Activated T-cell treated with anti-CD3 and anti-CD28 coated beads, Interleukin-2, amount 50 U/mL, for 72 hours (primary cell): Measurements from ENCODE around the gene RPE65. TPM values are rescaled to one million over a fixed set of nuclear protein-coding genes. Genes with fewer than 3 reads are reported as not detected.
A peak's percentile ranks its signal among the peaks of the same experiment; 100 is the strongest.
"Not testable (repeated sequence)": the region's sequence is repeated elsewhere in the genome, so short reads cannot be mapped to it uniquely, and the experiment has no call there.

Experiments used
- ATAC-seq, 2 donors: fragments of 150-1000 bp; cut with Tn5 transposase; replicated peaks in 1 of 2; 2 replicates each; pipeline ENCODE4 v1.10.0; 2021; ENCODE audit warnings: moderate library complexity in 2 of 2, mild to moderate bottlenecking in 1 of 2
- DNase-seq, 2 donors: peaks; one replicate each; pipeline ENCODE4 v3.0.0; 2021 to 2022; ENCODE audit warnings: mixed read lengths in 1 of 2
- H3K27ac Mint-ChIP-seq: one replicate; pipeline ENCODE4 v1.8.0; 2022; ENCODE audit warnings: mild to moderate bottlenecking, moderate library complexity, mixed read lengths
- H3K27me3 Mint-ChIP-seq: one replicate; pipeline ENCODE4 v1.8.0; 2022; ENCODE audit warnings: low read depth, mixed read lengths
- H3K36me3 Mint-ChIP-seq, 2 donors: one replicate each; pipeline ENCODE4 v1.8.0; 2022; ENCODE audit warnings: mixed read lengths in 2 of 2, mild to moderate bottlenecking in 1 of 2; ENCODE audit not compliant: insufficient read depth in 2 of 2
- H3K4me1 Mint-ChIP-seq: one replicate; pipeline ENCODE4 v1.8.0; 2022; ENCODE audit warnings: low read depth, mixed read lengths
- H3K4me3 Mint-ChIP-seq, 2 donors: one replicate each; pipeline ENCODE4 v1.8.0; 2022; ENCODE audit warnings: mild to moderate bottlenecking in 2 of 2, mixed read lengths in 2 of 2, moderate library complexity in 2 of 2
- H3K9me3 Mint-ChIP-seq, 2 donors: one replicate each; pipeline ENCODE4 v1.8.0; 2022; ENCODE audit warnings: mixed read lengths in 2 of 2
- total RNA-seq, 2 donors: library from RNA; stranded (reverse); gene quantifications; one replicate each; pipeline ENCODE4 v1.2.3, GENCODE V29; 2022

RPE65 gene
- total RNA-seq: not detected

DNA sequence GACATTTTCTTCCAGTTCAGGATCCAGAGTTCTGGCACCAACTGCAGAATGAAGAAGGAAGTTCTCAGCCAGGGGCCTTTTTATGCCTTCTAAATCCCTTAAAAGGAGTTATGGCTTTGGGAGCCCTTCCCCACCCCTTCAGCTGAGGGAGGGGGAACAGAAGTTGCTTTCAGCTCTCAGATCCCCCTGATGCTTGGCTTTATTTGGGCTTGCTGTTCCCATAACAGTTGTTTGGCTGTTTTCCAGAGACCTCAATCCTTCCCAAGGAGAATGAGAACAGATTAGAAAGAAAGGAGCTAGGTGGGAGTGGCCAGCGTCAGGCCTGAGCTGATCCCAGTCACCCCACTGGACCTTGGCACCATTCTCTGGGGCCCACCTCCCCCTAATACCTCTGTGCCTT, at the start of gene RPE65:
Gene RPE65 (minus strand): TSS at position 54 of the 400 bp plus-strand sequence. CDS start 49 bp downstream, at position 5.
- Mint-ChIP-seq H3K27me3 (no peaks in the 10 kb centered on the region), H3K4me3 (no peak within 1 kb of the TSS), H3K9me3 (no peaks in the 10 kb centered on the region), H3K27ac (no peak within 1 kb of the TSS), H3K4me1 (no peaks in the 10 kb centered on the region), H3K36me3 (no peaks in the 10 kb centered on the region)
- DNase-seq: no peak
- ATAC-seq: no peak

DNA sequence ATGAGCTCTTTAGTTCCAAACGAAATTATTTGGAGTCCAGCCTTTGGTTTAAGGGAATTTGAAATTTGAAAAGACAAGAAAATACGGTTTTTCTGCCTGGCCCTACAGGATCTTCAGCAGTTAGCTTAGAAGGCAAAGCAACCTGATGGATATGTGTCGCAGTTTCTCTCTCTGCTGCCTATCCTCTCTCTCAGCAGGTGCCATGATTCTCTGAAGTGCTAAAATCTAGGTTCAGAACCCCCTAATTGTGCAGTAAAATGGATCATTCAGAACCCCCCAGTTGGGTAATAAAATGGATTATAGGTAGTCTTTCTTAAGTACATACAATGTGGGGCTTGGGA, 47.6 kb upstream of the RPE65 start:
- peaks cover 1 to 3% of the 10 kb centered on the region in 2 donors for H3K36me3 Mint-ChIP-seq
- H3K27me3 Mint-ChIP-seq: peaks cover 19% of the 10 kb centered on the region
- peaks cover 9% of the 10 kb centered on the region for H3K4me1 Mint-ChIP-seq
- H3K4me3 Mint-ChIP-seq: peak overlapping the region; percentile 87 to 93
- no peak for DNase-seq
- ATAC-seq: no peak
- peaks cover 0 to 2% of the 10 kb centered on the region in 2 donors for H3K9me3 Mint-ChIP-seq
- H3K27ac Mint-ChIP-seq: no peak overlapping the region

DNA sequence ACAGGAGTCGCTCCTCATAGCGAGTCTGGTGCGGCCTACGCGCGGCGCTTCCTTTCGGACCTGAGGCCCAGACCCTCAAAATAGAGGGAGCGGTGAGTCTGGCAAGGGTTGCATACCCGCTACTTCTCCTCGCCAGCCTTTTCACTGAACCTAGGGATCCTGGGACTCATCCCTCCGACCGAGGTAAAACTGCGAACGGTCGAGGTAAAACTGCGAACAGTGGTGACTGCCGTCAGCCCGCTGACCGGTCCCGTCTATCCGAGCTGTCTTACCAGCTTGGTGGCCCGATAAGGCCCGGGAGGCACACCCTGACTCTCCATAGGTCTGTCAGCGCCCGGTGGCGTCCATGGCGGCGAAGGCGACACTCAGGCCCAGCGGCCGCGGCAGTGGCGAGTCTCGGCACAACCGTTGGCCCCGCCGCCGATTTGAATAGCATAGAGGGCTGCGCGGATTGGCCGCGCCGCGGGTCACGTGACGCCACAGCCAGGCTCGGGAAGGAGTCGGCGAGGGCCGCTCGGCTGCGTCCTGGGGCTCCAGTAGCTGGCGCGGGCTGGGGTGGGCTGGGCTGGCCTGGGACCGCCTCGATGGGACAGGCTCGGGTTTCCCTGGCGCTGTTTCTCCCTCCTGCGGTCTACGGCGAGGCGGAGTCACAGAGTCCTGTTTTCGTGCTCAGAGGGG, 47.1 kb upstream of the RPE65 start, which contains the start of gene DEPDC1:
Gene DEPDC1 (minus strand): TSS at position 403 of the 678 bp plus-strand sequence. CDS start 83 bp downstream, at position 320.
- peaks cover 0 to 2% of the 10 kb centered on the region in 2 donors for H3K9me3 Mint-ChIP-seq
- H3K4me3 Mint-ChIP-seq: peak within 1 kb of the TSS; percentile 87 to 93
- peak; percentile 99 for ATAC-seq
- H3K4me1 Mint-ChIP-seq: peaks cover 9% of the 10 kb centered on the region
- DNase-seq: peak; percentile 87 to 89
- peaks cover 19% of the 10 kb centered on the region for H3K27me3 Mint-ChIP-seq
- H3K36me3 Mint-ChIP-seq: peaks cover 1 to 3% of the 10 kb centered on the region in 2 donors
- peak within 1 kb of the TSS; percentile 79 for H3K27ac Mint-ChIP-seq

GRCh38 chr1:68495968-68496679, 46.4 kb upstream of the RPE65 start:
- ATAC-seq: peak in 1 of 2 donors; percentile 8
- H3K27me3 Mint-ChIP-seq: peaks cover 19% of the 10 kb centered on the region
- H3K36me3 Mint-ChIP-seq: peaks cover 1 to 3% of the 10 kb centered on the region in 2 donors
- no peaks in the 10 kb centered on the region for H3K9me3 Mint-ChIP-seq
- H3K27ac Mint-ChIP-seq: peak overlapping the region; percentile 79
- peaks cover 9% of the 10 kb centered on the region for H3K4me1 Mint-ChIP-seq
- H3K4me3 Mint-ChIP-seq: peak overlapping the region; percentile 87 to 93
- DNase-seq: peak in 1 of 2 donors; percentile 4

DNA sequence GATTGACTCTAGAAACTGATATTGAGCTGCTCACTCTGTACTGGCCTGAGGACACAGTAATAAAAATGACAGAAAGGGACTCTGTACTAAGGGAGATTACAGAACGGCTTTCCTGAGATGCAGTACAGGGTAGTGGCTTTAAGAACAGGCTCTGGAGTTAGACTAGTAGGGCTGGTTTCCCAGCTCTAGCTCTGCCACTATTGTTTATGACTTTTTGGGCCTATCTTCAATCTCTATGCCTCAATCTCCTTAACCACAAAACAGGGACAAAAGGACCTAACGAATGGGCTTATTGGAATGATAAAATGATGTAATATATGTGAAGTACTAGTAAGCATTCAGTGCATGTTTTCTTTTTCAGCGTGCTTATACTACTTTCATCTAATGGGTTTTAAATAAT, 45.8 kb upstream of the RPE65 start:
- no peak for ATAC-seq
- H3K4me1 Mint-ChIP-seq: peaks cover 9% of the 10 kb centered on the region
- peak overlapping the region; percentile 79 for H3K27ac Mint-ChIP-seq

GRCh38 chr1:68493193-68493592, 43.4 kb upstream of the RPE65 start:
- Mint-ChIP-seq H3K9me3 (peaks cover 0 to 3% of the 10 kb centered on the region in 2 donors), H3K36me3 (peaks cover 0 to 9% of the 10 kb centered on the region in 2 donors), H3K4me1 (peaks cover 9% of the 10 kb centered on the region), H3K27ac (no peak overlapping the region), H3K27me3 (peaks cover 8% of the 10 kb centered on the region), H3K4me3 (no peak overlapping the region)
- no peak for DNase-seq
- no peak for ATAC-seq

More for the DNA sequence above, 45.8 kb upstream of the RPE65 start:
- H3K27me3 Mint-ChIP-seq: peaks cover 19% of the 10 kb centered on the region
- H3K9me3 Mint-ChIP-seq: no peaks in the 10 kb centered on the region
- peak overlapping the region; percentile 87 to 93 for H3K4me3 Mint-ChIP-seq
- DNase-seq: no peak
- peaks cover 1 to 3% of the 10 kb centered on the region in 2 donors for H3K36me3 Mint-ChIP-seq

GRCh38 chr1:68492255-68492654, 42.5 kb upstream of the RPE65 start:
- not testable (repeated sequence) for H3K27me3 Mint-ChIP-seq, H3K4me1 Mint-ChIP-seq

GRCh38 chr1:68490046-68490651, 40.4 kb upstream of the RPE65 start:
- Mint-ChIP-seq H3K4me3 (no peak overlapping the region), H3K9me3 (peaks cover 0 to 3% of the 10 kb centered on the region in 2 donors), H3K36me3 (peaks cover 1 to 6% of the 10 kb centered on the region in 2 donors), H3K27ac (no peak overlapping the region), H3K27me3 (no peaks in the 10 kb centered on the region), H3K4me1 (no peaks in the 10 kb centered on the region)
- DNase-seq (no peak), ATAC-seq (no peak)

More at GRCh38 chr1:68492255-68492654, 42.5 kb upstream of the RPE65 start:
- not testable (repeated sequence) for H3K36me3 Mint-ChIP-seq, ATAC-seq, H3K27ac Mint-ChIP-seq, H3K9me3 Mint-ChIP-seq, H3K4me3 Mint-ChIP-seq, DNase-seq

GRCh38 chr1:68485431-68486022, 35.8 kb upstream of the RPE65 start:
- DNase-seq (no peak), ATAC-seq (no peak)
- peaks cover 1 to 14% of the 10 kb centered on the region in 2 donors for H3K36me3 Mint-ChIP-seq
- no peaks in the 10 kb centered on the region for H3K4me1 Mint-ChIP-seq
- H3K4me3 Mint-ChIP-seq: no peak overlapping the region
- no peak overlapping the region for H3K27ac Mint-ChIP-seq
- H3K9me3 Mint-ChIP-seq: peaks cover 0 to 3% of the 10 kb centered on the region in 2 donors
- H3K27me3 Mint-ChIP-seq: no peaks in the 10 kb centered on the region

DNA sequence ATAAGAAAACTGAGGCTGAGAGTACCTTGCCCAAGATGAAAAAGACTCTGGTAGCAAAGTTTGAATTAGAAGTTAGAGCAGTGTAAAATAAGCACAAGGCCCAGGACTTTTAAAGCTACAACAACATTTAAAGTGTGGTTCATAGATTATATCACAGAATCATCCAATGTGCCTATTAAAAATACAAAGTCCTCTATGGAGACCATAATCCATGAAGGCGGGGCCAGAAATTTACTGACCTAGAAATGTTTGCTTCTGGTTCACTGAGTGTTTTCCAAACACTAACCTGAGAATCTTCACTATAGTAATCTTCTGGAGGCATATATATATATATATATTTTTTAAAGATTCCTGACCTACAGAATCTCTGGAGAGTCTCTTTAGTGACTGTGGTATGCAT, 34.9 kb upstream of the RPE65 start:
- Mint-ChIP-seq H3K4me1 (no peaks in the 10 kb centered on the region), H3K9me3 (no peaks in the 10 kb centered on the region), H3K36me3 (peaks cover 1 to 11% of the 10 kb centered on the region in 2 donors), H3K4me3 (no peak overlapping the region), H3K27ac (no peak overlapping the region), H3K27me3 (no peaks in the 10 kb centered on the region)
- DNase-seq: no peak
- ATAC-seq: no peak

GRCh38 chr1:68481041-68481440, 31.3 kb upstream of the RPE65 start:
- Mint-ChIP-seq H3K27ac (no peak overlapping the region), H3K27me3 (no peaks in the 10 kb centered on the region), H3K9me3 (no peaks in the 10 kb centered on the region), H3K4me1 (no peaks in the 10 kb centered on the region), H3K4me3 (no peak overlapping the region), H3K36me3 (peaks cover 1 to 20% of the 10 kb centered on the region in 2 donors)
- no peak for ATAC-seq
- DNase-seq: no peak

DNA sequence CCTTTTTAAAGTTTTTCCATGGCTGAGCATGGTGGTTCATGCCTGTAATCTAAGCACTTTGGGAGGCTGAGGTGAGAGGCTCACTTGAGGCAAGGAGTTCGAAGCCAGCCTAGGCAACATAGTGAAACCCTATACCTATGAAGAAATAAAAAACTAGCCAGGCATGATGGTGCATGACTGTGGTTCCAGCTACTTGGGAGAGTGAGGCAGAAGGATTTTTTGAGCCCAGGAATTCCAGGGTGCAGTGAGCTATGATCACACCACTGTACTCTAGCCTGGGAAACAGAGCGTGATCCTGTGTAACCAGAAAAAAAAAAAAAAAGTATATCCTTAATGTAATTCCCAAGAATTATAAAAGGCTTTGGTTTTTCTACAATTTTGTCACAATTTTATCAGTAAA, 29.7 kb upstream of the RPE65 start:
- DNase-seq: no peak
- ATAC-seq: no peak
- H3K4me3 Mint-ChIP-seq: no peak overlapping the region
- H3K36me3 Mint-ChIP-seq: peaks cover 0 to 20% of the 10 kb centered on the region in 2 donors
- no peaks in the 10 kb centered on the region for H3K27me3 Mint-ChIP-seq
- H3K4me1 Mint-ChIP-seq: no peaks in the 10 kb centered on the region
- H3K27ac Mint-ChIP-seq: no peak overlapping the region
- no peaks in the 10 kb centered on the region for H3K9me3 Mint-ChIP-seq

GRCh38 chr1:68478662-68479061, 28.9 kb upstream of the RPE65 start:
- H3K27me3 Mint-ChIP-seq: no peaks in the 10 kb centered on the region
- H3K4me1 Mint-ChIP-seq: no peaks in the 10 kb centered on the region
- no peak overlapping the region for H3K4me3 Mint-ChIP-seq
- DNase-seq (no peak), ATAC-seq (no peak)
- H3K9me3 Mint-ChIP-seq: peaks cover 0 to 2% of the 10 kb centered on the region in 2 donors
- H3K36me3 Mint-ChIP-seq: peaks cover 0 to 19% of the 10 kb centered on the region in 2 donors
- H3K27ac Mint-ChIP-seq: no peak overlapping the region
